IMR-90 (cell line): ENCODE data around the gene KIF18B. TPM values are rescaled to one million over a fixed set of nuclear protein-coding genes. Genes with fewer than 3 reads are reported as not detected.

ENCODE experiments used
- ATAC-seq: fragments of 200-7000 bp; cut with Tn5 transposase; 2 replicates; pipeline ENCODE4 v1.9.1; 2020; ENCODE audit warnings: low read depth, mild to moderate bottlenecking, moderate library complexity
- BruUV-seq: library from RNA; stranded (reverse); fragments of 400-500 nt; replicated peaks from 2 replicates; lab custom pipeline; 2021; lab: Mats Ljungman, UMichigan
- CTCF ChIA-PET: fragments of 300-600 bp; formaldehyde crosslinking; extraction: SDS; loops from one replicate; lab custom pipeline; 2021; ENCODE audit warnings: antibody characterized with exemption; lab: Yijun Ruan, JAX
- POLR2A ChIA-PET: fragments of 300-600 bp; sonication (Branson Sonifier 250); formaldehyde crosslinking; loops from one replicate; lab custom pipeline; 2022; ENCODE audit warnings: antibody characterized with exemption; ENCODE audit not compliant: unreplicated experiment; lab: Charles Lee
- DNase-seq: peaks from one replicate; pipeline ENCODE4 v3.0.0; 2013
- H2AFZ ChIP-seq: replicated peaks from 2 replicates; pipeline ENCODE3; 2013; ENCODE audit warnings: low read length, mild to moderate bottlenecking; ENCODE audit not compliant: poor library complexity
- H2AK5ac ChIP-seq: 2 replicates; pipeline ENCODE4 v1.6.1; 2013; ENCODE audit warnings: low read depth, low read length, inconsistent platforms
- H2AK9ac ChIP-seq: replicated peaks from 2 replicates; pipeline ENCODE3; 2013; ENCODE audit warnings: mild to moderate bottlenecking, low read depth, low read length, moderate library complexity; ENCODE audit not compliant: poor library complexity
- H2BK120ac ChIP-seq: 2 replicates; pipeline ENCODE4 v1.6.1; 2013; ENCODE audit warnings: low read depth, low read length, inconsistent platforms
- H2BK15ac ChIP-seq: 3 replicates; pipeline ENCODE4 v1.6.1; 2013; ENCODE audit warnings: low read depth, low read length, inconsistent platforms
- H2BK20ac ChIP-seq: 2 replicates; pipeline ENCODE4 v1.6.1; 2013; ENCODE audit warnings: low read depth, mild to moderate bottlenecking, inconsistent platforms, low read length, moderate library complexity
- H2BK5ac ChIP-seq: 2 replicates; pipeline ENCODE4 v1.6.1; 2013; ENCODE audit warnings: mild to moderate bottlenecking, low read depth, low read length, inconsistent platforms; ENCODE audit not compliant: poor library complexity, severe bottlenecking
- H3K14ac ChIP-seq: replicated peaks from 2 replicates; pipeline ENCODE4 v1.6.1; 2013; ENCODE audit warnings: low read depth, low read length, inconsistent platforms
- H3K18ac ChIP-seq: 2 replicates; pipeline ENCODE4 v1.6.1; 2013; ENCODE audit warnings: low read depth, low read length, control low read depth
- H3K23ac ChIP-seq: 2 replicates; pipeline ENCODE4 v1.6.1; 2013; ENCODE audit warnings: low read depth, low read length, inconsistent platforms
- H3K27ac ChIP-seq: 2 replicates; pipeline ENCODE4 v1.5.1; 2013; ENCODE audit warnings: mild to moderate bottlenecking, control low read depth, low read length; ENCODE audit not compliant: insufficient read depth
- H3K27me3 ChIP-seq: 2 replicates; pipeline ENCODE4 v1.6.1; 2013; ENCODE audit warnings: low read length; ENCODE audit not compliant: control insufficient read depth, insufficient read depth
- H3K36me3 ChIP-seq: 2 replicates; pipeline ENCODE4 v1.6.1; 2013; ENCODE audit warnings: low read length, mixed read lengths; ENCODE audit not compliant: control insufficient read depth, insufficient read depth
- H3K4ac ChIP-seq: 2 replicates; pipeline ENCODE4 v1.6.1; 2013; ENCODE audit warnings: low read depth, low read length, inconsistent platforms
- H3K4me1 ChIP-seq: 2 replicates; pipeline ENCODE4 v1.6.1; 2013; ENCODE audit warnings: low read length, mixed read lengths; ENCODE audit not compliant: control insufficient read depth, insufficient read depth
- H3K4me2 ChIP-seq: 2 replicates; pipeline ENCODE4 v1.6.1; 2013; ENCODE audit warnings: low read depth, mild to moderate bottlenecking, control low read depth, low read length, moderate library complexity
- H3K4me3 ChIP-seq: 2 replicates; pipeline ENCODE4 v1.5.1; 2013; ENCODE audit warnings: low read depth, mild to moderate bottlenecking, control low read depth, low read length, moderate library complexity; ENCODE audit not compliant: insufficient read depth
- H3K56ac ChIP-seq: 2 replicates; pipeline ENCODE4 v1.6.1; 2013; ENCODE audit warnings: low read length, inconsistent platforms; ENCODE audit not compliant: insufficient read depth; ENCODE audit errors: extremely low read depth
- H3K79me1 ChIP-seq, 2 experiments: 2 replicates each; pipeline ENCODE4 v1.6.1; 2013; ENCODE audit warnings: low read length in 2 of 2, inconsistent platforms in 1 of 2, low read depth in 1 of 2
- H3K9ac ChIP-seq: 2 replicates; pipeline ENCODE4 v1.6.1; 2013; ENCODE audit warnings: low read depth, low read length, control low read depth
- H3K9me1 ChIP-seq: 2 replicates; pipeline ENCODE4 v1.6.1; 2013; ENCODE audit warnings: low read length, inconsistent platforms; ENCODE audit not compliant: insufficient read depth
- H3K9me3 ChIP-seq: 2 replicates; pipeline ENCODE4 v1.6.1; 2013; ENCODE audit warnings: low read length; ENCODE audit not compliant: control insufficient read depth, insufficient read depth
- H4K20me1 ChIP-seq: 2 replicates; pipeline ENCODE4 v1.6.1; 2013; ENCODE audit warnings: low read length, inconsistent platforms; ENCODE audit not compliant: insufficient read depth
- H4K5ac ChIP-seq: 2 replicates; pipeline ENCODE4 v1.6.1; 2013; ENCODE audit warnings: mild to moderate bottlenecking, low read depth, low read length, control low read depth
- H4K8ac ChIP-seq, 2 experiments: 2 replicates each; pipeline ENCODE4 v1.6.1; 2013; ENCODE audit warnings: low read depth in 2 of 2, low read length in 2 of 2, control low read depth in 1 of 2, inconsistent platforms in 1 of 2
- H4K91ac ChIP-seq: 2 replicates; pipeline ENCODE4 v1.6.1; 2013; ENCODE audit warnings: low read depth, low read length, inconsistent platforms; ENCODE audit not compliant: insufficient read depth
- BHLHE40 ChIP-seq: fragments of 150-350 bp; IDR thresholded peaks from 2 replicates; pipeline ENCODE4 v1.6.1; 2016; ENCODE audit warnings: mild to moderate bottlenecking, low read depth, low read length
- RAD21 ChIP-seq: IDR thresholded peaks from 2 replicates; pipeline ENCODE4 v1.6.1; 2012; ENCODE audit warnings: low read length, improper control_type of control experiment
- WGBS, 2 experiments: methylation state at CpG; one replicate each; pipeline versions ENCODE4 v1.1.5 to v1.1.7; 2013; ENCODE audit warnings: missing lambda C conversion rate in 2 of 2; ENCODE audit not compliant: insufficient read length in 1 of 2; ENCODE audit errors: extremely low coverage in 2 of 2; 5-methylcytosine and 5-hydroxymethylcytosine counted together
- dilution Hi-C: fragments of 300-500 bp; cut with HindIII; formaldehyde crosslinking; loops from one replicate; pipeline ENCODE4 v1.14.3; 2018; ENCODE audit warnings: low sequenced_read_pairs; ENCODE audit not compliant: unreplicated experiment
- in situ Hi-C: fragments of 300-500 bp; cut with MboI; formaldehyde crosslinking; loops from 3 replicates; pipeline ENCODE4 v1.14.3; 2019; ENCODE audit warnings: low sequenced_read_pairs, inconsistent platforms, mixed read lengths
- intact Hi-C: fragments of 100-400 bp; cut with micrococcal nuclease; formaldehyde crosslinking; loops from 2 replicates; pipeline ENCODE4 v1.10.0; 2022
- polyA plus RNA-seq, 3 experiments: library from polyadenylated mRNA; depleted of rRNA; stranded (reverse); fragments of >200 nt; gene quantifications; 2 replicates each; pipeline ENCODE4 v1.2.3, GENCODE V29; 2012; ENCODE audit warnings: low replicate concordance in 1 of 3
- total RNA-seq: library from RNA; depleted of rRNA; stranded (reverse); fragments of >200 nt; gene quantifications from 2 replicates; pipeline ENCODE4 v1.2.3, GENCODE V29; 2012

Gene KIF18B
- total and polyA plus RNA-seq, 2 of the 4 experiments (the other 2 are of a cell fraction), result 1.3 to 16.0 TPM

GRCh38 chr17:44919411-44919810 is 28.2 kb downstream of the KIF18B start:
- Histone ChIP-seq H3K4ac (peak overlapping the region; percentile 53), H3K4me2 (no peak overlapping the region), H2BK15ac (no peak overlapping the region), H4K20me1 (no peaks in the 10 kb centered on the region; the same call in 1 of the 2 replicates), H2AK9ac (peak overlapping the region; percentile 74), H3K18ac (no peak overlapping the region), H4K91ac (no peak overlapping the region), H2BK120ac (0 out of 2 replicates have a peak overlapping the region, but pooled peaks have one; percentile 58), H3K27ac (no peak overlapping the region), H2AFZ (peak overlapping the region; percentile 87), H3K4me3 (no peak overlapping the region), H3K79me1 (no peaks in the 10 kb centered on the region), H3K27me3 (peaks cover 8% of the 10 kb centered on the region; the same call in 1 of the 2 replicates), H3K56ac (no peak overlapping the region), H3K9me3 (no peaks in the 10 kb centered on the region), H3K9me1 (no peaks in the 10 kb centered on the region), H3K23ac (no peak overlapping the region), H3K36me3 (no peaks in the 10 kb centered on the region), H2AK5ac (no peak overlapping the region; the same call in none of the 2 replicates), H3K9ac (no peak overlapping the region), H4K8ac (no peak overlapping the region), H2BK5ac (no peak overlapping the region), H3K4me1 (peaks cover 9% of the 10 kb centered on the region; the same call in 1 of the 2 replicates), H3K14ac (no peak overlapping the region), H2BK20ac (no peak overlapping the region), H4K5ac (no peak overlapping the region)
- CTCF ChIA-PET, result interaction anchor here (0.7 to 6.6 kb wide), 6 partner anchors 11 to 127 kb away, joined by 3 to 62 read pairs (median 5); no protein-coding TSS in a partner anchor
- BruUV-seq, result no TSS peak
- in situ Hi-C loops (no loop called here), intact Hi-C loops (no loop called here), dilution Hi-C loops (no loop called here)
- no peak for TF ChIP-seq BHLHE40
- TF ChIP-seq RAD21, result no peak
- DNase-seq, result no peak
- ATAC-seq, result no peak
- POLR2A ChIA-PET, result no interaction called here
- 57% methylated on average over 1 of the region's 2 CpGs; no CpG with 5 or more reads in 1 of the 2 experiments for WGBS, 2 experiments
